Right lobe of liver (tissue), 6 donors: ENCODE results near the gene NKIRAS2. TPM values are rescaled to one million over a fixed set of nuclear protein-coding genes. Genes with fewer than 3 reads are reported as not detected.

ENCODE experiments used
- ATAC-seq, 4 donors: fragments of 200-7000 bp; cut with Tn5 transposase; one replicate each; pipeline ENCODE4 v1.9.1; 2020; ENCODE audit warnings: mild to moderate bottlenecking in 4 of 4, moderate library complexity in 4 of 4
- DNase-seq, 3 donors: peaks; one replicate each; pipeline ENCODE4 v3.0.0-alpha.2; 2020
- H3K27ac ChIP-seq, 3 donors: fragments of 200-600 bp; one replicate each; pipeline ENCODE4 v1.8.0; 2022
- H3K27me3 ChIP-seq, 2 donors: fragments of 200-600 bp; one replicate each; pipeline ENCODE4 v1.8.0; 2022
- H3K36me3 ChIP-seq, 4 donors: fragments of 200-600 bp; sonication (generic) in 1 of 4; one replicate each; pipeline versions ENCODE4 v1.5.1 to v1.8.0; 2017 to 2022; ENCODE audit warnings: control low read depth in 1 of 4
- H3K4me1 ChIP-seq, 4 donors: fragments of 200-600 bp; sonication (generic) in 1 of 4; one replicate each; pipeline versions ENCODE4 v1.5.1 to v1.8.0; 2017 to 2022; ENCODE audit warnings: control low read depth in 1 of 4
- H3K4me3 ChIP-seq, 3 donors: fragments of 200-600 bp; one replicate each; pipeline ENCODE4 v1.8.0; 2022
- H3K9me3 ChIP-seq, 4 donors: fragments of 200-600 bp; sonication (generic) in 1 of 4; one replicate each; pipeline versions ENCODE4 v1.5.1 to v1.8.0; 2017 to 2022; ENCODE audit warnings: control low read depth in 1 of 4
- CTCF ChIP-seq, 4 donors: fragments of 200-600 bp in 3 of 4; fragments of 450-650 bp in 1 of 4; IDR thresholded peaks; one replicate each; pipeline versions ENCODE4 v1.5.1 to v1.8.0; 2016 to 2022; ENCODE audit warnings: antibody characterized with exemption in 4 of 4, mild to moderate bottlenecking in 2 of 4
- POLR2A ChIP-seq: fragments of 450-650 bp; IDR thresholded peaks from one replicate; pipeline ENCODE4 v1.6.1; 2017; ENCODE audit warnings: antibody characterized with exemption, mild to moderate bottlenecking
- WGBS: methylation state at CpG from one replicate; pipeline ENCODE4 v1.1.6; 2018; ENCODE audit warnings: low coverage, low lambda C conversion rate; ENCODE audit not compliant: insufficient coverage; ENCODE audit errors: missing lambda C conversion rate; 5-methylcytosine and 5-hydroxymethylcytosine counted together
- intact Hi-C, 2 donors: fragments of 100-400 bp; cut with DNase I; formaldehyde crosslinking; loops; one replicate each; pipeline versions ENCODE4 v1.11.2 to v1.14.1; 2022
- total RNA-seq, 6 experiments: library from RNA; depleted of rRNA in 2 of 6; stranded (reverse); fragments of >200 nt in 2 of 6; fragmentation: NEBNext Ultra II Directional in 3 of 6; extraction: Animal tissue kit (Norgen Biotek cat#: 25700) in 3 of 6; gene quantifications; one replicate each; pipeline versions ENCODE4 v1.1.0 to v1.2.4, GENCODE V29; 2016 to 2023
- donor health status: DM: no; HTN: yes; CAD: no.
- donor health status: DM: no; HTN: no; CAD: no.
- donor health status: DM: no; HTN: no; CAD: no.
- donor health status: DM: no; HTN: yes; CAD: no.
- donor health status: DM: no; HTN: yes; CAD: no.

NKIRAS2 gene
- total RNA-seq, 6 experiments from 2014 or later, result 11.1 to 27.0 (median 12.3) TPM

- TF ChIP-seq POLR2A (no peak), CTCF (IDR thresholded peaks at IDR 0.05) (no peak)
- 40% methylated on average over 9 of the region's 22 CpGs for WGBS
- intact Hi-C loops, result no loop called here
- H3K27ac ChIP-seq, result peak overlapping the region; percentile 5 to 28 (median 11)
- no peaks in the 10 kb centered on the region for H3K9me3 ChIP-seq
- H3K27me3 ChIP-seq, result no peaks in the 10 kb centered on the region
- peaks cover 0 to 39% (median 18%) of the 10 kb centered on the region in 4 donors for H3K4me1 ChIP-seq
- ATAC-seq (peak; percentile 70 to 83 (median 78)), DNase-seq (peak; percentile 69 to 81 (median 79))
- peaks cover 0 to 53% (median 15%) of the 10 kb centered on the region in 4 donors for H3K36me3 ChIP-seq
- H3K4me3 ChIP-seq, result no peak overlapping the region
Observed at GRCh38 chr17:41972571-41973407, 47.1 kb upstream of the NKIRAS2 start.

DNA sequence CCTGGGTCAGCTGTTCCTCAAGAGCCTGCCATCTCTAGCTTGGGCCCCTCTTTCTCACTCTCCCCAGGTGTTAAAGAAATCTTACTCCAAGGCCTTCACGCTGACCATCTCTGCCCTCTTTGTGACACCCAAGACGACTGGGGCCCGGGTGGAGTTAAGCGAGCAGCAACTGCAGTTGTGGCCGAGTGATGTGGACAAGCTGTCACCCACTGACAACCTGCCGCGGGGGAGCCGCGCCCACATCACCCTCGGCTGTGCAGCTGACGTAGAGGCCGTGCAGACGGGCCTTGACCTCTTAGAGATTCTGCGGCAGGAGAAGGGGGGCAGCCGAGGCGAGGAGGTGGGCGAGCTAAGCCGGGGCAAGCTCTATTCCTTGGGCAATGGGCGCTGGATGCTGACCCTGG is 46.5 kb upstream of the NKIRAS2 start:
- H3K27ac ChIP-seq, result peak overlapping the region in 2 of 3 donors; percentile 11 to 28
- H3K4me3 ChIP-seq, result no peak overlapping the region
- no peaks in the 10 kb centered on the region for H3K27me3 ChIP-seq
- ATAC-seq, result no peak
- no peaks in the 10 kb centered on the region for H3K9me3 ChIP-seq
- peak in 1 of 3 donors; percentile 47 for DNase-seq
- peaks cover 0 to 36% (median 18%) of the 10 kb centered on the region in 4 donors for H3K4me1 ChIP-seq
- peaks cover 5 to 59% (median 15%) of the 10 kb centered on the region in 4 donors for H3K36me3 ChIP-seq
- TF ChIP-seq CTCF (IDR thresholded peaks at IDR 0.05), result no peak
- no peak for TF ChIP-seq POLR2A
- intact Hi-C loops, result no loop called here
- 73% methylated on average over 5 of the region's 19 CpGs for WGBS

DNA sequence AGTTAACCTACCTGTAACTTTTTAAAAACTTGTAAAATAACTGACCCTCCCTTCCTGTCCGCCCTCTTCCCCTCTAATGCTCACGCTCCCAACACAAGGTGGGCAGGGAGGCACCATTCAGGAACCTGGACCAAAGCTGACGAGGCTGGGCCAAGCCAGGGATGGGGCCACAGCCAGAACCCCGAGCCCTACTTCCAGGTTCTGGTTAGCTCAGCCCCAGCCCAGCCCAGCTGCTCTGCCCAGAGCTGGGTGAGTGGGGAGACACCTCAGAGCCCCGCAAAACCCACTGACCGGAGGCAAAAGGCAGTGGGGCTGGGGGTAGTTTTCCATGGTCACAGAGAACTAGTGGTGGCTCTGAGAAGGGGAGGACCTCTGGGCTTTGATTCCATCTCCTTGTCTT is 45.9 kb upstream of the NKIRAS2 start:
- H3K9me3 ChIP-seq, result no peaks in the 10 kb centered on the region
- peaks cover 4 to 65% (median 13%) of the 10 kb centered on the region in 4 donors for H3K36me3 ChIP-seq
- intact Hi-C loops, result no loop called here
- peaks cover 0 to 36% (median 18%) of the 10 kb centered on the region in 4 donors for H3K4me1 ChIP-seq
- H3K27me3 ChIP-seq, result no peaks in the 10 kb centered on the region
- 87% methylated on average over 3 of the region's 6 CpGs for WGBS
- no peak overlapping the region for H3K4me3 ChIP-seq
- TF ChIP-seq POLR2A, result no peak
- no peak for ATAC-seq
- no peak for DNase-seq
- no peak overlapping the region for H3K27ac ChIP-seq

GRCh38 chr17:41974658-41975057 is 45.2 kb upstream of the NKIRAS2 start:
- TF ChIP-seq CTCF (IDR thresholded peaks at IDR 0.05) (no peak), POLR2A (no peak)
- DNase-seq (no peak), ATAC-seq (no peak)
- H3K4me1 ChIP-seq, result peaks cover 0 to 32% (median 18%) of the 10 kb centered on the region in 4 donors
- no peaks in the 10 kb centered on the region for H3K9me3 ChIP-seq
- 100% methylated on average over 1 of the region's 5 CpGs for WGBS
- peaks cover 4 to 67% (median 13%) of the 10 kb centered on the region in 4 donors for H3K36me3 ChIP-seq
- H3K27ac ChIP-seq, result no peak overlapping the region
- no peak overlapping the region for H3K4me3 ChIP-seq
- H3K27me3 ChIP-seq, result no peaks in the 10 kb centered on the region
- intact Hi-C loops, result no loop called here
